ENCODE data around the gene MYOG. TPM values are rescaled to one million over a fixed set of nuclear protein-coding genes. Genes with fewer than 3 reads are reported as not detected.

The MYOG gene
- total RNA-seq, 1 experiment from 2014 or later: not detected

DNA sequence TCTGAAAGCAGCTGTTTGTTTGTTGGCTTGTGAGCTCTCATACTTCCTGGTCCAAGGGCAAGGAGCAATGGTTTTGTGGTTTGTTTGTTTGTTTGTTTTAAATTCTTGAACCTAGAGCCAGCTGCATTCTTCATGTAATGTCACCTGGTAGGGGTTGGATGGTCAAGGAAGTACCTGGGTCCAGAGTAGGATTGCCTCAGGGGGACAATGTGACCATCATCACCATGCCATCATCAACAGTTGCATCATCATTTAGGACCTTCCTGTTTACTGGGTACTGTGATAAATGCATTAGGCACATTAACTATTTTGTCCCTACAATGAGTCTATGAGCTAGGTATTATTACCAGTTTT lies 14.7 kb upstream of the MYOG start:
- CTCF ChIA-PET: interaction anchor here (0.5 to 2.1 kb wide), 5 partner anchors 10 to 168 kb away, joined by 3 to 12 read pairs (median 4); no protein-coding TSS in a partner anchor
- DNase-seq (ENCODE audit: unreplicated experiment): no peak
- Mint-ChIP-seq H3K27me3 (ENCODE audit: insufficient read depth, unreplicated experiment) (peaks cover 9% of the 10 kb centered on the region), H3K9me3 (ENCODE audit: unreplicated experiment) (peaks cover 13% of the 10 kb centered on the region), H3K4me3 (ENCODE audit: unreplicated experiment) (no peak overlapping the region), H3K4me1 (ENCODE audit: insufficient read depth, unreplicated experiment) (no peaks in the 10 kb centered on the region), H3K27ac (ENCODE audit: low read depth, unreplicated experiment) (no peak overlapping the region), H3K36me3 (ENCODE audit: insufficient read depth, unreplicated experiment) (no peaks in the 10 kb centered on the region)
- intact Hi-C loops (cut with micrococcal nuclease): no loop called here
- POLR2A ChIA-PET: interaction anchor here (0.7 to 1.0 kb wide), 3 partner anchors 14 to 150 kb away, joined by 3 to 4 read pairs (median 4); partner anchors contain the start of gene MYOG
- no peak for TF ChIP-seq CTCF (IDR thresholded peaks at IDR 0.05; ENCODE audit: unreplicated experiment)
- BruUV-seq (replicated peaks): no TSS peak

DNA sequence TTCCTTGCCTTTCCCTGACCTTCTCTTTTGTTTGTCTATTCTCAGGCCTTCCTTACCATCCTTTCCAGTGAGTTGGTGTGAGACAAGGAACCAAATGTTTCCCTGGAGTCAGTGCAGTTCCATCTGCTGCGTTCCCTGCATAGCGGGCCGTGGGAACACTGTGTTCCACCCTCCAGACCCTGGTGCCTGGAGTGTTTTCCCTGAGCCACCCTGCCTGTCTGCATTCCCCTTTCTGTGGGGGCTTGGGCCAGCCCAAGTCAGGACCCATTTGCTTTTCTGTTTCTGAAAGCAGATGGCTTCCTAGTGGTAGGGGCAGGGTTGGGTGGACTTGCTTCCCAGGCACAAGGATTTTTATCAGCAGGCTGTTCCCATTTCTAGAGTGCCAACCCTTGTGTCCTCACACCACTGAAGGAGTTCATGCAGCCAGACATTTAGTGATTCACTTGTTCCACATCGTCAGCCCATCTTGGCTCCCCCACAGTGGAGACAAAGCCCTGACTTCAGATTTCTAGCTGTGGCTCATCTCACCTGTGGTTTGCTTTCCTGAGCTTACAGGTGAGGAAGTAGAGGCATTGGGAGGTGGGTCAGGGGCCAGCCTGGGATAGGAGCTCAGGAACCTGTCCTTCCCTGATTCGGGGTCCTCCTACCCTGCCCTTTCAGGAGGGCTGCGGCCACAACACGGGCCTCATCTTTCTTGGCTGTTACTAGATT lies 14.1 kb upstream of the MYOG start:
- intact Hi-C loops (cut with micrococcal nuclease): no loop called here
- no peak overlapping the region for H3K27ac Mint-ChIP-seq (ENCODE audit: low read depth, unreplicated experiment)
- no peak for DNase-seq (ENCODE audit: unreplicated experiment)
- no peaks in the 10 kb centered on the region for H3K4me1 Mint-ChIP-seq (ENCODE audit: insufficient read depth, unreplicated experiment)
- BruUV-seq (replicated peaks): no TSS peak
- H3K27me3 Mint-ChIP-seq (ENCODE audit: insufficient read depth, unreplicated experiment): peaks cover 4% of the 10 kb centered on the region
- CTCF ChIA-PET: interaction anchor here (0.5 to 3.5 kb wide), 9 partner anchors 9 to 168 kb away, joined by 3 to 12 read pairs (median 4); no protein-coding TSS in a partner anchor
- TF ChIP-seq CTCF (IDR thresholded peaks at IDR 0.05; ENCODE audit: unreplicated experiment): no peak
- H3K9me3 Mint-ChIP-seq (ENCODE audit: unreplicated experiment): peaks cover 13% of the 10 kb centered on the region
- POLR2A ChIA-PET: interaction anchor here (0.7 to 1.0 kb wide), 4 partner anchors 12 to 151 kb away, joined by 3 to 4 read pairs (median 4); partner anchors contain the start of gene MYOG
- no peaks in the 10 kb centered on the region for H3K36me3 Mint-ChIP-seq (ENCODE audit: insufficient read depth, unreplicated experiment)
- H3K4me3 Mint-ChIP-seq (ENCODE audit: unreplicated experiment): no peak overlapping the region

DNA sequence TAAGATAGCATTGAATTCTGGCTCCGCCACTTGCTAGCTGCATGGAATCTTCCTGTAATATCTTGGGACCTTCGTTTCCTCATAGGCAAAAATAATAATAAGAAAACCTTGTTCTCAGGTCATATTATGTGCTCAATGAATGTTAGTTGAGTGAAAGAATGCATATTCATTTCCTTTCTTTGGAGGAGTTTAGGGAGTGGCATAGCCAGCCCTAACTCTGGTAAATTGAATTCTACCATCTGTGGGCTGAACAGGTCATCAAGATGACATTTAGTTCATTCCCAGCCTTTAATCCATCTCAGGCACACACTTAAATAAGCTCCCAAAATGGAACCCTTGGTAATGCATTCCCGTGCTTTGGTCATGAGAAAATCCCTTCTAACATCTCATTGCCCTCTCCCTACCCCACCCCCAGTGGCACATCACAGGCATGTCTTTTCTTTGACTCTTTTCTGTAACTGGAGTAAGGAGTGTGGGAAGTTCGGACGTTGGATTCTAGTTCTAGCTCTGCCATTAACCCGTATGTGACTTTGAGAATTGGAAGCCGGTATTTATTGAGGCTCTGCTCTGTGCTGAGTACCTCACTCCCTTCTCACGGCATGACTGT lies 13.2 kb upstream of the MYOG start:
- no peaks in the 10 kb centered on the region for H3K4me1 Mint-ChIP-seq (ENCODE audit: insufficient read depth, unreplicated experiment)
- no peak overlapping the region for H3K27ac Mint-ChIP-seq (ENCODE audit: low read depth, unreplicated experiment)
- peaks cover 20% of the 10 kb centered on the region for H3K9me3 Mint-ChIP-seq (ENCODE audit: unreplicated experiment)
- no peak for TF ChIP-seq CTCF (IDR thresholded peaks at IDR 0.05; ENCODE audit: unreplicated experiment)
- CTCF ChIA-PET: interaction anchor here (0.6 to 3.5 kb wide), 9 partner anchors 9 to 193 kb away, joined by 3 to 9 read pairs (median 4); no protein-coding TSS in a partner anchor
- H3K27me3 Mint-ChIP-seq (ENCODE audit: insufficient read depth, unreplicated experiment): no peaks in the 10 kb centered on the region
- H3K36me3 Mint-ChIP-seq (ENCODE audit: insufficient read depth, unreplicated experiment): no peaks in the 10 kb centered on the region
- POLR2A ChIA-PET: interaction anchor here (0.6 to 1.2 kb wide), 6 partner anchors 11 to 200 kb away, joined by 3 to 4 read pairs (median 3); no protein-coding TSS in a partner anchor
- BruUV-seq (replicated peaks): no TSS peak
- DNase-seq (ENCODE audit: unreplicated experiment): no peak
- H3K4me3 Mint-ChIP-seq (ENCODE audit: unreplicated experiment): no peak overlapping the region
- intact Hi-C loops (cut with micrococcal nuclease): no loop called here

- ChIA-PET CTCF (interaction anchor here (0.6 to 3.5 kb wide), 9 partner anchors 12 to 194 kb away, joined by 3 to 9 read pairs (median 4); no protein-coding TSS in a partner anchor), POLR2A (interaction anchor here (0.7 to 1.2 kb wide), 5 partner anchors 14 to 228 kb away, joined by 3 to 4 read pairs (median 3); no protein-coding TSS in a partner anchor)
- intact Hi-C loops (cut with micrococcal nuclease): no loop called here
- no peak for TF ChIP-seq CTCF (IDR thresholded peaks at IDR 0.05; ENCODE audit: unreplicated experiment)
- H3K4me1 Mint-ChIP-seq (ENCODE audit: insufficient read depth, unreplicated experiment): no peaks in the 10 kb centered on the region
- DNase-seq (ENCODE audit: unreplicated experiment): no peak
- H3K36me3 Mint-ChIP-seq (ENCODE audit: insufficient read depth, unreplicated experiment): no peaks in the 10 kb centered on the region
- BruUV-seq (replicated peaks): no TSS peak
- no peak overlapping the region for H3K27ac Mint-ChIP-seq (ENCODE audit: low read depth, unreplicated experiment)
- no peaks in the 10 kb centered on the region for H3K27me3 Mint-ChIP-seq (ENCODE audit: insufficient read depth, unreplicated experiment)
- H3K9me3 Mint-ChIP-seq (ENCODE audit: unreplicated experiment): peaks cover 20% of the 10 kb centered on the region
- H3K4me3 Mint-ChIP-seq (ENCODE audit: unreplicated experiment): no peak overlapping the region
These were observed 12.6 kb upstream of the MYOG start for GRCh38 chr1:203098445-203098844.

Data from MCF 10A (cell line).